ENCODE results near the gene B3GALT2.

Gene B3GALT2

DNA sequence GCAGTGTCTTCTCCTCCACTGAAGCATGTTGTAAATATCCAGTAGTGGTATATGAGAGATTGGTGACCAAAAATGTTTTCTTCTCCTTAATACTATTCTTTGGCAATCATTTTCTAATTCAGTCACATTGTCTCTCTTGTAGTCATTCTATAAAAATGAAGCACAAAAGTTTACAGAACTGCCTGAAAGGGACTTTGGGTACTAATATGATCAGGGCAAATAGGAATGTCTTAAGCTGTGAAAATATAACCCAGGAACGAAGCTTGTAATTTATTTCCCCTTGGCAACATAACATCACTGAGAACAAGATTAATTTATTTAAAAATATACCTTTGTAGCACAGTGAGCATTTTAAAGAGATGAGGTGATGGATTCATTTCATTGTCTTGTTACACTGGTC lies 4.9 kb downstream of the B3GALT2 start:
- no peak for DNase-seq

- DNase-seq, result no peak
Measured at GRCh38 chr1:193179094-193179493, 7.3 kb downstream of the B3GALT2 start.

DNA sequence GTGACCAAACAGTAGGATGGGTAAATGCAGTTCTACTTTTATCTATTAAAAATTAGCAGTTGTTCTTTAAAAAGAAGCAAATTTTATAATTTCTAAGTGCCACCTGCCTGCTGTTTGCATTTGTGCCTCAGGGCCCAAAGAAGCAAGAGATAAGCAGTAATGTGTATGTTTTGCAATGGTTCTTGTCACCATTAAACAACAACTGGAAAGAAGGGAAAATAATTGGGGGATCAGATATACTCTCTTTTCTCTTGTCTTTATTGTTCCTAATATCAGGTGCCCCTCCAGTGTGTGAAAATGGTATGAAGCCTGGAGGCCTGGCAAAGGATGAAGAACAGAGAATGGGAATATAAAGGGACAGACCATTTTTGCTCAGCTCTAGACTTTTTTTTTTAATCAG lies 9.6 kb downstream of the B3GALT2 start:
- no peak for DNase-seq

DNA sequence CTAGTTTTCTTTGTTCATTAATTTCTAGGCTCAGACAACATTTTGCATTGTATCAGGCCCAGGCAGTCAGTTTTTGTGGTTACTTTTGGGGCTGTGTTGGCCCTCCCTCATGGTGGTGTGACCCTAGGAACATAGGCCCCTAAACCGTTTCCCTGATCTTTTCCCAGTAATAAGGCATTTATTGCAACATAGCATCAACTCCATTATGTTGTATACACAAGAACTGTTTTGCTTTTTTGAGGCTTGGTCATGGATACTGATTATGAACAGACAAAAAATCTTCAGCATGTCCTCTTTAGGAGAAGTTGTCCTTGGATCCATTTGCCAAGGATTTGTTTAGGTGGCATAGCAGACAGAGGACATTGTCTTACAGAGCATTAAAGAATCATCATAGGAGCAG lies 10.3 kb downstream of the B3GALT2 start:
- DNase-seq, result no peak

GRCh38 chr1:193157360-193157759 lies 29.1 kb downstream of the B3GALT2 start:
- DNase-seq, result no peak

DNA sequence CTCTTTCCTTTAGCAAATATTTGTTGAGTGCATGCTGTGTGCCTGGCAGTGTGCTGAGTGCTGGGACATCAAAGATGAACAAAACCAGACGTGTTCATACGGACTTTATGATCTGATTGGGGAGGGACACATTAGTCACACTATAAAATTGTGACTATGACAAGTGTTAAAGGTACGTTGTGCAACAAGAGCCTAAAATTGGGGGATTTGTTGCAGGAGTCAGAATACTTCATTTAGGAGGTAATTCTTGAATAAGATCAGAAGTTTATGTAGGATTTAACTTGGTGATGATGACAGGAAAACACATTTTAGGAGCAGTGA lies 29.6 kb downstream of the B3GALT2 start:
- DNase-seq, result no peak

DNA sequence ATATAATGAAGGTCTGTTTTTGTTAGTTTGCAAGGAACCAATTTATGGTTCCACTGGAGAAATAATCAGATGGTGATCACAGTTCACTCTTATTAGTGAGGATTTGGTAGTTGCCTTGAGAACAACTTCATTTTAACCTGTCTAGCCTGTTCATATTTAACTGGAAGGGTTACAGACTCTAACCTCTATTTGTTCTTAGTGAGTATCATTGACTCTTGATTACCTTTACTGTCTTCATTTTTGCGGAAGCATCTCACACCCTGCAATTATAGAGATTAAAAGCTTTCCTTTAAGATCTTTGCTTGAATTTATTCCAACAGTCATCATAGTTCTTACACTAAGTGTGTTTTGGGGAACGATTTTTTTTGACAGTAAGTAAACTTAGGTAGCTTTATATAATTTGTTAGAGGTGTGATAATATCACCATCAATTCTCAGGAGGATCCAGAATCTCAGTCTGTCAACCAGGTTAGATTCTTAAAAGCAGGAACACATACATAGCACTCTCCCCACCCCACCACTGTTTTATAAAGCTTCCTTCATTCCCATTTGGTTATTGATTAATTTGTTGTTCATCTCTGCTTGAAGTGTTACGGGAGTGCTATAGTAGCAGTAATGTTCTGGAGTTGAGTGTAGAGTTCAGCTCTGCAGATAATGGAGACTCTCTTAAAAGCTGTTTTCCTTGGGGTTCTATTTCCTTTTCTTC lies 30.1 kb downstream of the B3GALT2 start:
- DNase-seq, result no peak

DNA sequence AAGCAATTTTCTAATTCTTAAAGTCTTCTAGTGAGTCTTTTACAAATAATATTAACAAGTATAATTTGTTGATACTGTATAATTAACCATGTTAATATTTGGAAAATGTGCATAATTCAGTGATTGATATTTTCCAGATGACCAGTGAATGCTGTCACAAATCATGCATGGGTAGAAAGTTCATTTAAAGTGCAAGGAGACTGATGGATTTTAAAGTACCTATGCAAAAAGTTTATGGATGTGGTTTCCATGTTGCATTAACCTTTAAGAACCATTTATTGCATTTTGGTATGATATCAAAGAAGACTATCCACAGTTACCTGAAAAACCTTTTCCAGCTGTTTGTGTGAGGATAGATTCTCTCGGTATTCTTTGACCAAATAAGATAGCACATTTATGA lies 41.4 kb downstream of the B3GALT2 start:
- no peak for DNase-seq

DNA sequence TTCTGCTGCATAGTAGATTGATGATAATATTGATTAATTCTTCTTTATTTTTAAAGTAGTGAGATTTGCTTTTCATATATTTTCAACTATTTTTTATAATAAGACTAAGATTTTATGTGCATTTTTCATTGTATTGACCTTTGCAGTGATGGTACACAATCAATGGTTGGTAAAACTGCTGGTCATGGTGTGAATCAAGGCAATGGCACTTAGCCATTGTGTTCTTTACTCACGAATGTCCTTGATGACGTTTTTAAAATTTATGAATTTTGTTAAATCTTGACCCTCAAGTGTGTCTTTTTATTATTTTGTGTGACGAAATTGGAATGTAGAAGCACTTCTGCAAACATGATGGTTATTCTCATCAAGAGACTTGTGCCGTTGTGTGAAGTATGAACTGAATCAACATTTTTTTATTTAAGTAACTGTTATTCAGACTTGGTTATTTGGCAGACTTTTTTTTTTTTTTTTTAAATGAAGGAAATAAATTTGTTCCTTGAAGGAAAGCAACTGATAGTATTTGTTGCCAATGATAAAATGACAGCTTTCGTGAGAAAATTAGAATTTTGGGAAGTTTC lies 42.0 kb downstream of the B3GALT2 start:
- DNase-seq, result no peak

DNA sequence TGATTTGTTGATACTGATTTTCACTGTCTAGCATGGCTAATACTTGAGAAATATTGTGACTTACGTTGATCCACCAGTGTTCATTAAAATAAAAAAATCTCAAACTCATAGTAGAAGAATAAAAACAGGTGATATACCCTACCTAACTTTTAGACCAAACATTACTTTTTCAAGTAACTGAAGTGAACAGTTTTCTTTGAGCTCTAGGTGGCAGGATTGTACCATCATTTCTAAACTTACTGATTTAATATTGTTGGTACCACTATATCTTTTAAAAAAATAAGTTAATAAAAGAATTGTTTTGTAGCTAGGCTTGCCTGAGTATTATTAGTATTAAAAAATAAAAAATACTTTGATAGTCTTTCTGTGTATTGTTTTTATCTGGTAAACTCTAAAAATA lies 43.1 kb downstream of the B3GALT2 start:
- no peak for DNase-seq

DNA sequence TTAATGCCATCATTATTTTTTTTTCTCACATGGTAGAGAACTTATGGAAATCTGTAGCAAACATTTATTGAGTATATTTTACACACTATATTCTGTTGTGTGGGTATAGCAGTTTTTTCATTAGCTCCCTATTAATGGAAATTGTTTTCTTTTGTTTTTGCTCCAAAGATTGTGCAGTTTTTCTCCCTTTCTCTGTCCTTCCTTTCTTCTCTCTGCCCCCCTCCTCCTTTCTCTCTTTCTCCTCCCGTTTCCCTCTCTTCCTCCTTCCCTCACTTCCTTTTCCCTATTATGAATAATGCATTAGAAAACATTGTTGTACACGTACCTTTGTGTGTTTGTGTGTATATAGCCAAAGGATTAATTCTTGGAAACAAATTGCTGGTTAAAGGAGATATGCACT lies 44.0 kb downstream of the B3GALT2 start:
- DNase-seq, result no peak

DNA sequence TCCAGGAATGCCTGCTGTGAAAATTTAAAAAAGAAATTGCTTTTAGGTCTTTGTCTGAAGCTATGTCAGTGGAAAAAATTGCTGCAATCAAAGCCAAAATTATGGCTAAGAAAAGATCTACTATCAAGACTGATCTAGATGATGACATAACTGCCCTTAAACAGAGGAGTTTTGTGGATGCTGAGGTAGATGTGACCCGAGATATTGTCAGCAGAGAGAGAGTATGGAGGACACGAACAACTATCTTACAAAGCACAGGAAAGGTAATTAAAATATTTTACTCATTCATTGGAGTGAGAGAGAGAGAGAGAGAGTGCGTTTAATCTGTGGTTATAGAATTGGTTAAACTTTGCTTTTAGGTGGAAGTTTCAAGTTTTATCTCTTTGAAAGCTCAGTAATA lies 44.6 kb downstream of the B3GALT2 start:
- DNase-seq, result no peak

DNA sequence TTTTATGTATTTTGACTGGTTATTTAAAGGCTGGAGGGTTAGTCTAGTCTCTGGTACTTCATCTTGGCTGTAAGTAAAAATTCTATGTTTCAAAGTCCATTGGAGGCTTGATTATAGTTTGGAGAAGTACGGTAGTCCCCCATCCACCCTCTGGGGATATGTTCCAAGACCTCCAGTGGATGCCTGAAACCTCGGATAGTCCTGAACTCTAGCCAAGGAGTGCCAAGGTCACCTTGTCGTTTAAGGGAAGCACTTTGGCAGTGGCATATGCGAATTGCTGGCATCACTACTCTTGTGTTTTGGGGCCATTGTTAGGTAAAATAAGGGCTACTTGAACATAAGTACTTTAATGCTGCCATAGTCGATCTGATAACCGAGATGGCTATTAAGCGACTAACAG lies 46.2 kb downstream of the B3GALT2 start:
- no peak for DNase-seq

- no peak for DNase-seq
Measured at GRCh38 chr1:193131266-193131860, 55.0 kb downstream of the B3GALT2 start.

Data from activated gamma-delta T cell (primary cell).